Endothelial cell of umbilical vein (primary cell): ENCODE results near the gene XYLT1. TPM values are rescaled to one million over a fixed set of nuclear protein-coding genes. Genes with fewer than 3 reads are reported as not detected.

Source experiments
- BruUV-seq: library from RNA; stranded (reverse); fragments of 400-500 nt; replicated peaks from 2 replicates; lab custom pipeline; 2021; lab: Mats Ljungman, UMichigan
- CTCF ChIA-PET: fragments of 300-600, 350-600 bp; sonication (Branson Sonifier 250); formaldehyde crosslinking; loops from one replicate; lab custom pipeline; 2021; ENCODE audit warnings: antibody characterized with exemption, inconsistent platforms; lab: Charles Lee
- POLR2A ChIA-PET: fragments of 300-600, 350-600 bp; sonication (Branson Sonifier 250); formaldehyde crosslinking; loops from one replicate; lab custom pipeline; 2021; ENCODE audit warnings: antibody characterized with exemption, inconsistent platforms; lab: Charles Lee
- DNase-seq: peaks from one replicate; pipeline ENCODE4 v3.0.0-alpha.2; 2011; ENCODE audit warnings: low read depth, low spot score
- FAIRE-seq: peaks from 2 replicates; lab custom pipeline; 2011; peaks lifted over from hg19 to GRCh38; lab: Jason Lieb, UNC
- H2AFZ ChIP-seq: 2 replicates; pipeline ENCODE4 v1.6.0; 2012; ENCODE audit warnings: low read depth, low read length, control low read depth, inconsistent platforms
- H3K27ac ChIP-seq: 2 replicates; pipeline ENCODE4 v1.5.1; 2011; ENCODE audit warnings: low read depth, mild to moderate bottlenecking, control low read depth, low read length, moderate library complexity; ENCODE audit not compliant: insufficient read depth
- H3K27me3 ChIP-seq, 2 experiments: 2 replicates each; pipeline versions ENCODE4 v1.6.0 to v1.6.1; 2011; ENCODE audit warnings: low read length in 2 of 2, mixed read lengths in 1 of 2; ENCODE audit not compliant: control insufficient read depth in 2 of 2, insufficient read depth in 2 of 2
- H3K36me3 ChIP-seq, 2 experiments: 2 replicates in 1 of 2; 3 replicates in 1 of 2; pipeline ENCODE4 v1.5.1; 2011; ENCODE audit warnings: low read length in 2 of 2, mild to moderate bottlenecking in 1 of 2, moderate library complexity in 1 of 2; ENCODE audit not compliant: control insufficient read depth in 2 of 2, insufficient read depth in 2 of 2; ENCODE audit errors: extremely low read depth in 1 of 2
- H3K4me1 ChIP-seq: 3 replicates; pipeline ENCODE4 v1.5.1; 2011; ENCODE audit warnings: mild to moderate bottlenecking, low read length; ENCODE audit not compliant: control insufficient read depth, insufficient read depth; ENCODE audit errors: extremely low read depth
- H3K4me2 ChIP-seq: 2 replicates; pipeline ENCODE4 v1.6.1; 2011; ENCODE audit warnings: low read length, control low read depth, mixed read lengths; ENCODE audit not compliant: insufficient read depth
- H3K4me3 ChIP-seq, 3 experiments: fragments of 200-600 bp in 1 of 3; sonication (generic), shearing (Covaris generic) in 1 of 3; replicated peaks in 1 of 3; 2 replicates each; pipeline ENCODE4 v1.5.1; 2011 to 2016; ENCODE audit warnings: control low read depth in 3 of 3, low read length in 3 of 3, mild to moderate bottlenecking in 2 of 3, inconsistent platforms in 1 of 3, low read depth in 1 of 3, moderate library complexity in 1 of 3; ENCODE audit not compliant: insufficient read depth in 1 of 3
- H3K79me2 ChIP-seq: 2 replicates; pipeline ENCODE4 v1.6.0; 2012; ENCODE audit warnings: low read length, inconsistent platforms; ENCODE audit not compliant: control insufficient read depth, insufficient read depth
- H3K9ac ChIP-seq: replicated peaks from 2 replicates; pipeline ENCODE3; 2011; ENCODE audit warnings: low read length, control low read depth; ENCODE audit not compliant: insufficient read depth; ENCODE audit errors: extremely low read depth
- H3K9me1 ChIP-seq: replicated peaks from 3 replicates; pipeline ENCODE4 v1.6.0; 2011; ENCODE audit warnings: mild to moderate bottlenecking, low read length; ENCODE audit not compliant: control insufficient read depth, insufficient read depth; ENCODE audit errors: extremely low read depth
- H3K9me3 ChIP-seq: replicated peaks from 2 replicates; pipeline ENCODE4 v1.5.1; 2012; ENCODE audit warnings: low read length, inconsistent platforms; ENCODE audit not compliant: control insufficient read depth, insufficient read depth
- H4K20me1 ChIP-seq: replicated peaks from 2 replicates; pipeline ENCODE3; 2011; ENCODE audit warnings: mild to moderate bottlenecking, low read length; ENCODE audit not compliant: control insufficient read depth, insufficient read depth; ENCODE audit errors: extremely low read depth
- EZH2 ChIP-seq: IDR thresholded peaks from 2 replicates; pipeline ENCODE4 v1.6.1; 2012; ENCODE audit warnings: borderline replicate concordance, low read depth, mild to moderate bottlenecking, moderate library complexity, low read length, inconsistent platforms; ENCODE audit not compliant: severe bottlenecking
- FOS ChIP-seq: IDR thresholded peaks from 2 replicates; pipeline ENCODE4 v1.6.1; 2011; ENCODE audit warnings: mild to moderate bottlenecking, low read length, moderate library complexity, borderline replicate concordance; ENCODE audit not compliant: insufficient read depth
- GATA2 ChIP-seq: IDR thresholded peaks from 2 replicates; pipeline ENCODE4 v1.7.0; 2011; ENCODE audit warnings: low read depth, mild to moderate bottlenecking, moderate library complexity, mixed read lengths, low read length; ENCODE audit not compliant: insufficient read length, insufficient read depth
- JUN ChIP-seq: IDR thresholded peaks from 2 replicates; pipeline ENCODE4 v1.6.1; 2011; ENCODE audit warnings: borderline replicate concordance, low read depth; ENCODE audit not compliant: insufficient read length, insufficient read depth
- MYC ChIP-seq: IDR thresholded peaks from one replicate; pipeline ENCODE4 v1.6.1; 2011; ENCODE audit warnings: mild to moderate bottlenecking, low read depth, low read length
- POLR2A ChIP-seq: IDR thresholded peaks from 2 replicates; pipeline ENCODE4 v1.6.1; 2012; ENCODE audit warnings: low read depth, mild to moderate bottlenecking, control low read depth, low read length
- POLR2AphosphoS5 ChIP-seq: IDR thresholded peaks from 2 replicates; pipeline ENCODE4 v1.6.1; 2012; ENCODE audit warnings: low read depth, mild to moderate bottlenecking, control low read depth, low read length, moderate library complexity; ENCODE audit not compliant: insufficient read depth
- dilution Hi-C: fragments of 300-500 bp; cut with MboI; formaldehyde crosslinking; loops from one replicate; pipeline ENCODE4 v1.15.0; 2019; ENCODE audit warnings: low sequenced_read_pairs; ENCODE audit not compliant: extremely low pct_ligation_motif_present
- intact Hi-C: fragments of 100-400 bp; cut with micrococcal nuclease; formaldehyde crosslinking; loops from one replicate; pipeline ENCODE4 v1.10.0; 2022
- polyA plus RNA-seq, 4 experiments: library from polyadenylated mRNA; depleted of rRNA in 3 of 4; stranded (reverse) in 3 of 4; unstranded in 1 of 4; fragments of >200 nt; gene quantifications; 2 replicates each; pipeline versions ENCODE4 v1.2.1 to v1.2.3, GENCODE V29; 2011 to 2012; ENCODE audit warnings: missing spikeins in 1 of 4
- total RNA-seq: library from RNA; stranded (reverse); gene quantifications from 2 replicates; pipeline ENCODE4 v1.2.3, GENCODE V29; 2021
- TF ChIP-seq, protein P1 (sequence below): IDR thresholded peaks from 2 replicates; pipeline ENCODE4 v1.6.1; 2011; ENCODE audit not compliant: insufficient read depth, insufficient read length
- TF ChIP-seq, protein P2 (sequence below), 2 donors: IDR thresholded peaks; 1 replicate in 1 of 2; 2 replicates in 1 of 2; pipeline ENCODE4 v1.5.1; 2011; ENCODE audit warnings: low read length in 2 of 2, mild to moderate bottlenecking in 2 of 2, moderate library complexity in 2 of 2, control low read depth in 1 of 2, inconsistent platforms in 1 of 2, low read depth in 1 of 2; ENCODE audit not compliant: insufficient read depth in 1 of 2; ENCODE audit errors: extremely low read depth in 1 of 2

The XYLT1 gene
- total and polyA plus RNA-seq, 2 donors (not counting 3 experiments of a cell fraction or from before 2014, with no cell fraction given), result 0.63 to 2.9 TPM

DNA sequence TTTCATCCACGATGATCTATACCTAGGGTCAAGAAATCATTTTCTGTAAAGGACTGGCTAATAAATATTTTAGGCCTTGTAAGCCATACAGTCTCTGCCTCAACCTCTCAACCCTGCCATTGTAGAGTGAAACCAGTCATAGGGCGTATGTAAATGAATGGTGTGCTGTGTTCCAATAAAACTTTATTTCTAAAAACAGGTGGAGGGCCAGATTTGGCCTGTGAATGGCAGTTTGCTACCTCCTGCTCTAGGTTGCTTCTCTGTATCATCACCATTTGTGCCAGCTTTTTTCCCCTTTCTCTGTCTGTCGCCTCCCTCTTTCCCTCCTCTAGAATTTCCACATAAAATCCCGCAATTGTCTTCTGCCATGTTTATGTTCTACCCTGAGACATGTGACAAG is 181.7 kb downstream of the XYLT1 start:
- DNase-seq, result no peak
- dilution Hi-C loops, result no loop called here

More for the DNA sequence above, 181.7 kb downstream of the XYLT1 start:
- no peak overlapping the region for H3K4me2 ChIP-seq
- no peak overlapping the region for H3K4me3 ChIP-seq
- TF ChIP-seq MYC (no peak), POLR2A (no peak), JUN (no peak), POLR2AphosphoS5 (no peak), FOS (no peak), GATA2 (no peak), EZH2 (no peak)
- TF ChIP-seq, protein P1, sequence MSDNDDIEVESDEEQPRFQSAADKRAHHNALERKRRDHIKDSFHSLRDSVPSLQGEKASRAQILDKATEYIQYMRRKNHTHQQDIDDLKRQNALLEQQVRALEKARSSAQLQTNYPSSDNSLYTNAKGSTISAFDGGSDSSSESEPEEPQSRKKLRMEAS, result no peak
- TF ChIP-seq, protein P2, sequence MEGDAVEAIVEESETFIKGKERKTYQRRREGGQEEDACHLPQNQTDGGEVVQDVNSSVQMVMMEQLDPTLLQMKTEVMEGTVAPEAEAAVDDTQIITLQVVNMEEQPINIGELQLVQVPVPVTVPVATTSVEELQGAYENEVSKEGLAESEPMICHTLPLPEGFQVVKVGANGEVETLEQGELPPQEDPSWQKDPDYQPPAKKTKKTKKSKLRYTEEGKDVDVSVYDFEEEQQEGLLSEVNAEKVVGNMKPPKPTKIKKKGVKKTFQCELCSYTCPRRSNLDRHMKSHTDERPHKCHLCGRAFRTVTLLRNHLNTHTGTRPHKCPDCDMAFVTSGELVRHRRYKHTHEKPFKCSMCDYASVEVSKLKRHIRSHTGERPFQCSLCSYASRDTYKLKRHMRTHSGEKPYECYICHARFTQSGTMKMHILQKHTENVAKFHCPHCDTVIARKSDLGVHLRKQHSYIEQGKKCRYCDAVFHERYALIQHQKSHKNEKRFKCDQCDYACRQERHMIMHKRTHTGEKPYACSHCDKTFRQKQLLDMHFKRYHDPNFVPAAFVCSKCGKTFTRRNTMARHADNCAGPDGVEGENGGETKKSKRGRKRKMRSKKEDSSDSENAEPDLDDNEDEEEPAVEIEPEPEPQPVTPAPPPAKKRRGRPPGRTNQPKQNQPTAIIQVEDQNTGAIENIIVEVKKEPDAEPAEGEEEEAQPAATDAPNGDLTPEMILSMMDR (IDR thresholded peaks at IDR 0.05; ENCODE audit: extremely low read depth in 1 of 2, insufficient read depth in 1 of 2, low read depth in 1 of 2, low read length in 2 of 2), result no peak
- no peaks in the 10 kb centered on the region for H3K9me3 ChIP-seq
- H3K79me2 ChIP-seq, result no peaks in the 10 kb centered on the region
- H3K36me3 ChIP-seq, result no peaks in the 10 kb centered on the region
- no peaks in the 10 kb centered on the region for H4K20me1 ChIP-seq
- H3K27me3 ChIP-seq, result no peaks in the 10 kb centered on the region
- intact Hi-C loops, result no loop called here
- no peak overlapping the region for H3K9ac ChIP-seq
- no peaks in the 10 kb centered on the region for H3K9me1 ChIP-seq
- ChIA-PET POLR2A (no interaction called here), CTCF (no interaction called here)
- no peak overlapping the region for H2AFZ ChIP-seq
- no peak for FAIRE-seq
- no TSS peak for BruUV-seq
- H3K4me1 ChIP-seq, result no peaks in the 10 kb centered on the region
- H3K27ac ChIP-seq, result no peak overlapping the region
